Fibroblast of the aortic adventitia (primary cell): ENCODE data around the gene NBAS. TPM values are rescaled to one million over a fixed set of nuclear protein-coding genes. Genes with fewer than 3 reads are reported as not detected.

ENCODE experiments used
- DNase-seq: peaks from one replicate; pipeline ENCODE4 v3.0.0-alpha.2; 2010; ENCODE audit warnings: low read depth
- H3K4me3 ChIP-seq: 2 replicates; pipeline ENCODE4 v1.5.1; 2011; ENCODE audit warnings: low read depth, mild to moderate bottlenecking, control low read depth, low read length, moderate library complexity
- CTCF ChIP-seq: IDR thresholded peaks from 2 replicates; pipeline ENCODE4 v1.5.1; 2011; ENCODE audit warnings: mild to moderate bottlenecking, low read length, control low read depth, inconsistent platforms; ENCODE audit not compliant: insufficient read depth
- total RNA-seq: library from RNA; depleted of rRNA; stranded (reverse); fragments of >200 nt; gene quantifications from 2 replicates; pipeline ENCODE4 v1.2.3, GENCODE V29; 2012; ENCODE audit warnings: low replicate concordance

NBAS gene
- total RNA-seq, 1 donor, result 76.0 TPM

GRCh38 chr2:15279201-15279876 lies 281.8 kb downstream of the NBAS start:
- DNase-seq, result no peak
- TF ChIP-seq CTCF, result no peak
- no peak overlapping the region for H3K4me3 ChIP-seq

GRCh38 chr2:15278296-15278695 lies 282.8 kb downstream of the NBAS start:
- TF ChIP-seq CTCF, result no peak
- no peak overlapping the region for H3K4me3 ChIP-seq
- no peak for DNase-seq

- DNase-seq, result no peak
- H3K4me3 ChIP-seq, result no peak overlapping the region
- no peak for TF ChIP-seq CTCF
Observed at GRCh38 chr2:15275346-15275745, 285.8 kb downstream of the NBAS start.

- H3K4me3 ChIP-seq, result no peak overlapping the region
- TF ChIP-seq CTCF, result no peak
- no peak for DNase-seq
Observed at GRCh38 chr2:15273452-15273851, 287.7 kb downstream of the NBAS start.

- no peak for TF ChIP-seq CTCF
- no peak overlapping the region for H3K4me3 ChIP-seq
- DNase-seq, result no peak
Observed at GRCh38 chr2:15272942-15273341, 288.2 kb downstream of the NBAS start.

- DNase-seq, result no peak
- no peak for TF ChIP-seq CTCF
- no peak overlapping the region for H3K4me3 ChIP-seq
Observed at GRCh38 chr2:15271941-15272542, 289.1 kb downstream of the NBAS start.
